GM18873 (cell line): ENCODE results near the gene GALE.
A peak's percentile ranks its signal among the peaks of the same experiment; 100 is the strongest.
"Not testable (repeated sequence)": the region's sequence is repeated elsewhere in the genome, so short reads cannot be mapped to it uniquely, and the experiment has no call there.

Experiments
- ATAC-seq: cut with Tn5 transposase; IDR thresholded peaks from one replicate; pipeline ENCODE4 v1.9.1; 2021; ENCODE audit warnings: mild to moderate bottlenecking, moderate library complexity, moderate number of reproducible peaks; ENCODE audit not compliant: unreplicated experiment, low FRiP score

Gene GALE

DNA sequence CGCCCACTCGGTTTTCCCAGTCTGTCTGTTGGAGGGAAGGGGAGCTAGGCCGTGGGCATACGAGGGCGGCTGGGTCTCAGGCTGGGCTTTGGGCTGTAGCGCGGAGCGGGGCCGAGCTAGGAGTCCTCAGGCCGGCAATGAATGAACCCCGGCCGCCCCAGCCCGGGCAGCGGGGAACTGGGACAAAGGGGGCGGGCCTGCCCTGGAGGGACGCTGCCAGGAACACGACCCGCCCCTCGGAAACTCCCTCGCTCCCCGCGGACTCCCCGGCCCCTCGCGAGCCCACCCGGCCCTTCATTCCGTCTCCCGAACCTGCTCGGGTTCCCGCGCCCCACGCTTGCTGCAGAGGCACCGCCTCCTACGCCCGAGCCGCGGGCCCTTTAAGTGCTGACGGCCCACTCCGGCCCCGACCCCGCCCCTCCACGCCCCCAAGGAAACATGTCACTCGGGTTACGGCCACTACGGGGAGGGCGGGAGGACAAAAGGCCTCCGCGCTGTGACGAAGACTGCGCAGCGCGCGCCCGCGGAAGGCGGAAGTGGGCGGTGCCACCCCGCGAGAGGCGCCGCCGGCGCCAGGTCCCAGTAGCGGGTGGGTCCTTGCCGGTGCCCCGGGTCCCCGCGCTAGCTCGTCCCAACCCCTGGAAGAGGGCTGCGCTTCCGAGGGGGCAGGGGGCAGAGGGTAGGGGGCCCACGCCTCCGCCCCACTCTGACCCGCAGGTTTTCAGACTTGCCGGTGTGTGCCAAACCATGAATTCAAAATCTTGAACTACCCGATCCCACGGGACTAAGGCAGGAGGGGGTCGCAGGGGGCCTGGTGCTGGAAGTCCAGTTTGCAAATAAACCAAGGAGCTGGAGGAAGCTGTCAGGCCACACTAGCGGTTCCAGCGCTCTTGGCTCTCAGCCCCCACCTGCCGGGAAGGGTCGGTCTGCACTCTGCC is at the start of gene GALE:
GALE (minus strand) TSS at position 355 of the 938 bp plus-strand sequence. CDS start 1,747 bp downstream, outside the sequence.
- peak; percentile 36 for ATAC-seq

DNA sequence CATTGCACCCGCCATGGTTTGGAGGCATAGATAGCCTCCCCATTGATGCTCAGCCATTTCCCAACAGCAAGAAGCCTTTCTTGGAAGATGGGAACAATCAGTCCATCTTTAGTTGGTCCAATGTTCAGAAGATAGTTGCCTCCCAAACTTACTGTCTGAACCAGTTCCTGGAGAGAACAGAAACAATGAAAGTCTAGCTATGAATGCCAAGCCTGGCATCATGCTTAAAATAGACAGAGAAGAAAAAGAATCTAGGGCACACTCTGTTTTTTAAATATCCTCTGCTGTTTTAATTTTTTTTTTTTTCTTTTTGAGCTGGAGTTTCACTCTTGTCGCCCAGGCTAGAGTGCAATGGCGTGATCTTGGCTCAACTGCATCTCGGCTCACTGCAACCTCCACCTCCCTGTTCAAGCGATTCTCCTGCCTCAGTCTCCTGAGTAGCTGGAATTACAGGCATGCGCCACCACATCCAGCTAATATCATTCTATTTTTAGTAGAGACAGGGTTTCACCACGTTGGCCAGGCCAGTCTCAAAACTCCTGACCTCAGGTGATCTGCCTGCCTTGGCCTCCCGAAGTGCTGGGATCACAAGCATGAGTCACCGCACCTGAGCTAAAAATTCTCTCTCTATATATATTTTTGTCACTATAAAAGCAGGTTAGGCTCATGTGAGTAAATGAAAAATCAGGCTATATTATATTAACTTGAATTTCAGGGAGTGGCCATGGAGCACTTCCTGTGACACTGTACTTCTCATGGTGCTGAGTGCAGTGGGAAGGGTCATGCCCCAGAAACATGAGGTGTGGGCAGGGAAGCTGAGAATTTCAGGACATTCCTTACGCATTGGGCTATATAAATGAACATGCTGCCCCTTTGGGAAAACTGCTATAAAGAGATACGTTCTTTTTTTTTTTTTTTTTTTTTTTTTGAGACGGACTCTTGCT is 48.4 kb upstream of the GALE start:
- ATAC-seq: no peak

DNA sequence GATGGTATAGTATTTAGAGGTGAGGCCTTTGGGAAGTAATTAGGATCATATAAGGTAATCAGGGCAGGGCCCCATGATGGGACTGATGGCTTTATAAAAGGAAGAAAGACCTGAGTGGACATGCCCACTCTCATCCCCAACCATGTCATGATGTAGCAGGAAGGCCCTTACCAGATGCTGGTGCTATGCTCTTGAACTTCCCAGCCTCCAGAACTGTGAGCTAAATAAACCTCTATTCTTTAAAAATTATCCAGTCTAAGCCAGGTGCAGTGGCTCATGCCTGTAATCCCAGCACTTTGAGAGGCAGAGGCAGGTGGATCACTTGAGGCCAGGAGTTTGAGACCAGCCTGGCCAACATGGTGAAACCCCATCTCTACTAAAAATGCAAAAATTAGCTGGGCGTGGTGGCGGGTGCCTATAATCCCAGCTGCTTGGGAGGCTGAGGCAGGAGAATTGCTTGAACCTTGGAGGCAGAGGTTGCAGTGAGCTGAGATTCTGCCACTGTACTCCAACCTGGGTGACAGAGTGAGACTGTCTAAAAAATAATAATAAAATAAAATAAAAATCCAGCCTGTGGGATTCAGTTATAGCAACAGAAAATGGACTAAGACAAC is 47.0 kb upstream of the GALE start:
- not testable (repeated sequence) for ATAC-seq

DNA sequence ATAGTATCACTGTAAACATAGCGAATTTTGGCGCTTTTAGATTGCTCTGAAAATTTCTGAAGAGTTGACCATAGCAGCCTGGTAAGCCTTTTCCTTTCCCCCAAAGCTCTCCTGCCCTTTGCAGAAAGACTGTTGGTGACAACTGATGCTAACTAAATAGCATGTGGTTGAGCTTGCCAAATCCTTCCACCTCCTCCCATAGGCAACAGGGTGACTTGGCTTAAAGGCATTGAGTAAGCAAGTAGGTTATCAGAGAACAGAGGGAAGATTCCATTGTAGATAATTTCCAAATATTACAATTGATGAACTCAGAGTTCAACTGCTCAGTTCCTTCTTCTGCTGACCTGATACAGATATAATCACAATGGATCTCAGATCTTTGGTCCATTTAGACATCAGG is 44.6 kb upstream of the GALE start:
- ATAC-seq: no peak

DNA sequence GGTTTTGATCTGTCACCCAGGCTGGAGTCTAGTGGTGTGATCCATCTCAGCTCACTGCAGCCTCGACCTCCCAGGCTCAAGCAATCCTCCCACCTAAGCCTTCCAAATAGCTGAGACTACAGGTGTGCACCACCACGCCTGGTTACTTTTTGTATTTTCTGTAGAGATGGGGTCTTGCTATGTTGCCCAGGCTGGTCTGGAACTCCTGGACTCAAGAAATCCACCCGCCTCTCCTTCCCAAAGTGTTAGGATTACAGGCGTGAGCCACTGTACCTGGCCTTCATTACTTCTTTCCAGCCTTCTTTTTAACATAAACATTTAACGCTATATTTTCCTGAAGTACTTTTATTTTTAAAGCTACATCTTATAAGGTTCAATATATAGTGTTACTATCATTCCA is 43.1 kb upstream of the GALE start:
- no peak for ATAC-seq

DNA sequence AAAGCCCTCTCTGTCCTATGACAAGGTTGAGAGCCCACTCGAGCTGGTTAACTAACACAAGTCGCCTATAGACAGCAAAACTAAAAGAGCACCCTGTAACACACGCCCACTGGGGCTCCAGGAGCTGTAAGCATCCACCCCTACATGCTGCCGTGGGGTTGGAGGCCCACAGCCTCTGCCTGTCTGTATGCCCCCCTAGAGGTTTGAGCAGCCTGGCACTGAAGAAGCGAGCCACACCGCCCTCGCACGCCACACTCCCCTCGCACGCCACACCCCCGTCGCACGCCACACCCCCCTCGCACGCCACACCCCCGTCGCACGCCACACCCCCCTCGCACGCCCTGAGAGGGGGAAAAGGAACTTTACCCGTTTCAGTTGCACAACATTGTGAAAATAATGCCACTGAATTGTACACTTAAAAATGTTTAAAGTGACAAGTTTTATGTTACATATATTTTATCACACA is 37.9 kb upstream of the GALE start:
- ATAC-seq: no peak

DNA sequence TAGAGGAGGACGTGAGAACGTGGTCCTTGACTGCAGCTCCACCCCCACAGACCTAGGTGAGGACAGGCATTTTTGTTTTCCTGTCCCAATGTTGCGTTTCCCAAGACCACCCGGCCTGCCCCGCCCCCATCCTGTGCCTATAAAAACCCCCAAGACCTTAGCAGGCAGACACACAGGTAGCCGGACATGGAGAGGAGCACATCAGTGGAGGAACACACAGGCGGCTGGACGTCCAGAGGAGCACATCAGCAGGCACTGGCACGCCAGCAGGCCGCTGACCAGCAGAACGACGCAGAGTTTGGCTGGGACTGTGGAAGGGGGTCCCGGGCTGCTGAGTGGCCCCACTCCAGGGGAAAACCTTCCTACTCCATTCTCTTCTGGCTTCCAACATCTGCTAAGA is 37.4 kb upstream of the GALE start:
- no peak for ATAC-seq

DNA sequence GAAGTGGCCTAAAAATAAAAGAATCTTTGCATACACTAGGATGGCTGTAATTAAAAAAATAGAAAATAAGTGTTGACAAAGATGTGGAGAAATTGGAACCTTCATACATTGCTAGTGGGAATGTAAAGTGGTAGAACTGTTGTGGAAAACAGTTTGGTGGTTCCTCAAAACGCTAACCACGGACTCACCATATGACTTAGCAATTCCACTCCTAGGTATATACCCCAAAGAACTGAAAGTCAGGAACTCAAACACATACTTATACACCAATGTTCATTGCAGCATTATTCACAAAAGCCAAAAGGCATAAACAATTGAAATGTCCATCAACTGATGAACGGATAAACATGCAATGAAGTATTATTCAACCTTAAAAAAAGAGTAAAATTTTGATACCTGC is 35.5 kb upstream of the GALE start:
- no peak for ATAC-seq

DNA sequence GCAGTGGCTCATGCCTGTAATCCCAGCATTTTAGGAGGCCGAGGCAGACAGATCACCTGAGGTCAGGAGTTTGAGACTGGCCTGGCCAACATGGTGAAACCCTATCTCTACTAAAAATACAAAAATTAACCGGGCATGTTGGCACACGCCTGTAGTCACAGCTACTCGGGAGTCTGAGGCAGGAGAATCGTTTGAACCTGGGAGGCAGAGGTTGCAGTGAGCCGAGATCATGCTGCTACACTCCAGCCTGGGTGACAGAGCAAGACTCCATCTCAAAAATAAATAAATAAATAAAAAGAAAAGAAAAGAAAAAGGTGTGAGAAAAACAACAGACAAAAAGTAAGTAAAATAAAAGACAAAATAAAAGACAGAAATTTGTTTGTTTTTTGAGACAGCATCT is 33.6 kb upstream of the GALE start:
- ATAC-seq: not testable (repeated sequence)

DNA sequence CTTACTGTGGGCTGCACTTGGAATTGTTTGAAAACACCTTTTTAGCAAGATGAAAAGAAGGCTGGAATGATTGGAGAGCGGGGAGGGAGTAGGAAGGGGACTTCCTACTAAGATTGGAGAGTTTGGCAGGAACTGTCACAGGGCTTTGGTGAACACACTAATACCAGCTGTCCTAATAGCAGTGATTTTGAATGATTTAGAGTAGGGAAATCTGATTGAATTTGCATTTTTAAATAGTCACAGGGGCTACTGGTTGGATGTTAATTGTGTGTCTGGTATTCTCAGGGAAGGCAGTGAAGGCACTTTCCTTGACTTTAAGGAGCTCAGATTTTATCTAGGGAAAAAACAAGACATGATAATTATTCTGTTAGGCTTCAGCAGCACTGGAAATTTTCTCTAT is 27.2 kb upstream of the GALE start:
- ATAC-seq: no peak

DNA sequence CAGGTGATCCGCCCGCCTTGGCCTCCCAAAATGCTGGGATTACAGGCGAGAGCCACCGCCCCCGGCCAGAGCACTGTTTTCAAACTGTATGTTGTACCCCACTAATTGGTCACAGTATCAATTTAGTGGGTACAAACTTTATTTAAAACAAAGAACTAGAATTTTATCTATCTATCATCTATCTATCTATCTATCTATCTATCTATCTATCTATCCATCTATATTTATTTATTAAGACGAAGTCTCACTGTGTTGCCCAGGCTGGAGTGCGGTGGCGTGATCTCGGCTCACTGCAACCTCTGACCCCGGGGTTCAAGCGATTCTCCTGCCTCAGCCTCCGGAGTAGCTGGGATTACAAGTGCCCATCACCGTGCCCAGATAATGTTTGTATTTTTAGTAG is 26.0 kb upstream of the GALE start:
- not testable (repeated sequence) for ATAC-seq

DNA sequence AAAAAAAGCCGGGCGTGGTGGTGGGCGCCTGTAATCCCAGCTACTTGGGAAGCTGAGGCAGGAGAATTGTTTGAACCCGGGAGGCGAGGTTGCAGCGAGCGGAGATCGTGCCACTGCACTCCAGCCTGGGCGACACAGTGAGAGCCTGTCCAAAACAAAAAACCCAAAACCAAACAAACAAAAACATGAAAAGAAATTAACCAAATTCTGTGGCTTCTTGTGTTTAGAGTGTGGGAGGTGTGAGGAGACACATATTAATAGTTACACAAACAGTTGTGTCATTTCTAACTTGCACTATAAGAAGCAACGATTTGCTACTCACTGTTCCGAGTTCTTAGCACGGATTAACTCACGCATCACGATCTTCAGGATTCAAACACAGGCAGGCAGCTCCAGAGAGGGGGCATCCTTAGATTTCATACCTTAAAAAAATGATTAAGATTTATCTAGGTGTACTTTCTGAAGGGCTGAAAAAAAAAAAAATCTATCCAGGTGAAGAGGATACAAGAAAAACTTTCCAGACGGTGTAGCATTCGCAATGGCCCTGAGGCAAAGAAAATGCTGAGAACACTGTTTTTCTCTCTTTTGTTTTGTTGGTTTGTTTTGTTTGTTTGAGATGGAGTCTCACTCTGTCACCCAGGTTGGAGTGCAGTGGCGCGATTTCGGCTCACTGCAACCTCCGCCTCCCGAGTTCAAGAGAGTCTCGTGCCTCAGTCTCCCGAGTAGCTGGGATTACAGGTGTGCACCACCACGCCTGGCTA is 25.4 kb upstream of the GALE start:
- ATAC-seq: peak; percentile 46

DNA sequence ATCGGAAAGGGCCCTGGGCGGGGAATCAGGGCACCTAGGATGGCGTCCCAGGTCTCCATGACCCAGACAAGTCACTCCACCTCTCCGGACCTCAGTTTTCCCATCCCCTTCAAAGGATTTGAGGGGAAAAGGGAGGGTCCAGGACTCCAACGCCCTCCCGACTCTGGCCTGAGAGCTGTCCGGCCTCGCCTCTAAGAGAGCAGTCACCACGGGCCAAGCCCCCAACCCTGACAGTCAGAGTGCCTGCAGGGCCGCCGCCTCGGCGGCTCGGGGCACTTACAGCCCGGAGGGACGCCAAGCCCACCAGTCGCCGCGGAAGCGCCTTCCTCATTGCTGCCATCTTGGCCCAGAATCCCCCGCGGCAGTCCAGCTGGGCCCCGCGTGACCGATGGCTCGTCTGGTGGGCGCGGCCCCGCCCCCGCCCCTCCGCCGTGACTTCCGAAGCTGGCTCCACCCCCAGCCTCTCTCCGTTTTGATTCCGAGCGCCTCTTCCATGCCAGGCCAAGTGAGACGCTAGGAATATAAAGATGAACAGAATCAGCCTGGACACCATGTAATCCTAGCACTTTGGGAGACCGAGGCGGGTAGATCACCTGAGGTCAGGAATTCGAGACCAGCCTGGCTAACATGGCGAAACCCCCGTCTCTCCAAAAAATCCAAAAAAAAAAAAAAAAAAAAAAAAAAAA is 24.7 kb upstream of the GALE start, which contains the start of gene HMGCL:
HMGCL (minus strand) TSS at position 354 of the 686 bp plus-strand sequence; CDS start at position 340, 14 bp downstream.
- peak; percentile 45 for ATAC-seq

DNA sequence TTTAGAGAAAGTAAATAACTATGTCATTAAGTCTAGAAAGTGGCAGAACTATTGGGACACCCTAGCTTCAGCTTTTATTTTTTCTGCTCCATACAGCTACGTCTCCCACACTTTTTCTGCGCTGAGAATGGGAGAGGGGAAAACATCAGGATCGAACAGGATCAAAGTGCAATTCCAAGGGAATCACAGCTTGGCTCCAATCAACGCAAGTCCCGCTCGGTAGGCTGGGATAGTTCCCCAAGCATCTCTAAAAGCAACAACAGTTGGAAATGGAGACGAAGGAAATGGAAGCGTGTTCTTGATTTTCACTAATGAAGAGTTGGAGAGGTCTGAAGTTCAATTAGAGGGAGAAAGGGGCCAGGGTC is 24.1 kb upstream of the GALE start:
- no peak for ATAC-seq

DNA sequence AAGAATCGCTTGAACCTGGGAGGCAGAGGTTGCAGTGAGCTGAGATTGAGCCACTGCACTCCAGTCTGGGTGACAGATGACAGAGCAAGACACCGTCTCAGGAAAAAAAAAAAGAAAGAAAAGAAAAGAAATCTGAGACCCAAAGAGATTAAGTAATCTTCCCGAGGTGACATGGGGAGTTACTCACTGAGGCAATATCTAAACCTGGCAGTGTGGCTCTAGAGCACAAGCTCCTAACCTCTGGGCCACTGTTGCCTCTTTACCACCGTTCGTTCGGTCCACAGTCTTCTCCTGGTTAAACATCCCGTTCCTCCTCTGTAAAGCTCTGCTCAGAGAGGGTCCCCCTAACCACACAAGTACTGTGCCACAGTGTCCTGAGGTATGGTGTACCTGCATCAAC is 23.2 kb upstream of the GALE start:
- ATAC-seq: no peak

DNA sequence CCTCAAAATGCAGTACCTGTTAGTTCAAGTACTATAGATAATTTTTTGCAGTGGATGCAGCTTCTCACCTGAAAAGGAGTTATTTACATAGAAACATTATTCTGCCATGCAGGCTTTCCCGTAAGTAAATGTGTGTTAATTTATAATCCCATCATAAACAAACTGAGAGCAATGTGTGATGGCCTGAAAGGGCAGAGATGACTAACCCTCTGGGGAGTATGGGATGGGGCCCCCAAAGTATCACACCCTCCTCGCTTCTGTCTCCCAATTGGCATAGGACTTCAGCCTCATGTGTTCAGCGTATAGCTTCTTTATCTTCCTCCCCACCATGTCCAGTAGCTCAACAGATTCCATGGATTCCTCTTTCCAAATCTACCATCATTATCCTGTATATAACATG is 17.1 kb upstream of the GALE start:
- no peak for ATAC-seq

DNA sequence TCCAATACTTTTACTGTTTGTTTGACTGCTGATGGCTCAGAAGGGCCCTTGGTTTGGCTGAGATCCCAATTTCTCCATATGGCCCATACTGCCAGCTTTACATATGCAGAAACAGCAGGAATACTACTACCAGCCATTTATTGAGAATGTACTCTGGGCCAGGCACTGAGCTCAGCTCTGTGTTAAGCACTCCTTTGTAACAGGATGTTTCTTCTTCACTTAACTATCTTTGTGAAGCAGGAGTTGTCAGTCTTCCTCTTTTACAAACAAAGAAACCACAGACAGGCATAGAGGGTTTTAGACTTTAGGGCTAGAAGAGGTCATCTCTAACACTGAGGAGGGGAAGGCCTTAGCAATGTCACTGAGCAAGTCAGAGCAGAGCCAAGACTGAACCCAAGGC is 16.4 kb upstream of the GALE start:
- ATAC-seq: no peak

DNA sequence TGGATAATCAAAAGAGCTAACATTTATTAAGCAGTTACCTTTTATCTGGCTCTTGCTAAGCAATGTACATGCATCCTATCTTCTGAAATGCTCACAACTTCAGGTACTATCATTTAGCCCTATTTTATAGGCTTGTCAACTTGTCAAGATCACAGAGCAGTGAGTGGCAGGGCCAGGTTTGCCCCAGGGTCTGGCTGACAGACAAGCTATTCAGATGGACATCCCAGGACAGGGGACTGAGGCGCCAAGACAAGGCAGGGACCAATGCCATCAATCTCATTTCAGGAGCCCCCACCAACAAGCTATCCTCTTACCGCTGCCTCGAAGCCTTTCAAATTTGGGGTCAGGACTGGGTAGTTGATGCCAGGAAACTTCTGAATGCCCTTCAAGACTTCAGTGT is 15.8 kb upstream of the GALE start:
- no peak for ATAC-seq

DNA sequence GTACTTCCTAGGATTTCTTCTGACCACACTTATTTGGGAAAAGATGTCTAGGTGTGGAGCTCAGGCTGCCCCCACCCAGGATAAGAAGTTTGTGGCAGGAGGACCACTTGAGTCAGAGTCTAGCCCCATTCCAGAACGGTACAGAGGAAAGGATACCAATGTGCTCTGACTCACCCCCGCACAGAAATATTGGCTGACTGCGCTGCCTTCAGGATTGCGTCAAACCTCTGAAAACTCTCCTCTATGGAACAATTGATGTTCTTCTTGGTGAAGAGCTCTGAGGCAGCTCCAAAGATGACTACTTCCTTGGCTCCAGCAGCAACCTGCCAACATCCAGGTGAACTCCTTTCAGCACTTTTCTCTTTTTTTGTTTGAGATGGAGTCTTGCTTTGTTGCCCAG is 13.5 kb upstream of the GALE start:
- ATAC-seq: no peak
